HuH-7 (cell line): ENCODE results near the gene SORBS1.
"Not testable (repeated sequence)": the region's sequence is repeated elsewhere in the genome, so short reads cannot be mapped to it uniquely, and the experiment has no call there.

ENCODE experiments used
- DNase-seq: peaks from one replicate; pipeline ENCODE4 v3.0.0; 2011; ENCODE audit warnings: low spot score

SORBS1 gene

GRCh38 chr10:95482501-95483233, 78.5 kb downstream of the SORBS1 start:
- DNase-seq, result no peak

GRCh38 chr10:95480901-95481491, 80.2 kb downstream of the SORBS1 start:
- no peak for DNase-seq

GRCh38 chr10:95480102-95480900, 80.9 kb downstream of the SORBS1 start:
- no peak for DNase-seq

GRCh38 chr10:95478935-95479334, 82.2 kb downstream of the SORBS1 start:
- no peak for DNase-seq

- DNase-seq, result no peak
Observed at GRCh38 chr10:95478185-95478584, 83.0 kb downstream of the SORBS1 start.

- DNase-seq, result no peak
Observed at GRCh38 chr10:95477175-95477520, 84.0 kb downstream of the SORBS1 start.

- no peak for DNase-seq
Observed at GRCh38 chr10:95476469-95477174, 84.5 kb downstream of the SORBS1 start.

- peak; percentile 32 for DNase-seq
Observed at GRCh38 chr10:95475827-95476468, 85.2 kb downstream of the SORBS1 start.

- DNase-seq, result no peak
Observed at GRCh38 chr10:95475003-95475383, 86.2 kb downstream of the SORBS1 start.

- DNase-seq, result no peak
Observed at GRCh38 chr10:95474228-95475002, 86.8 kb downstream of the SORBS1 start.

GRCh38 chr10:95472304-95473088, 88.7 kb downstream of the SORBS1 start:
- DNase-seq, result no peak

- no peak for DNase-seq
Observed at GRCh38 chr10:95469676-95470075, 91.5 kb downstream of the SORBS1 start.

- no peak for DNase-seq
Observed at GRCh38 chr10:95469251-95469650, 91.9 kb downstream of the SORBS1 start.

- not testable (repeated sequence) for DNase-seq
Observed at GRCh38 chr10:95467642-95468041, 93.5 kb downstream of the SORBS1 start.

GRCh38 chr10:95467162-95467599, 94.0 kb downstream of the SORBS1 start:
- DNase-seq, result peak; percentile 54

- no peak for DNase-seq
Observed at GRCh38 chr10:95466436-95466835, 94.7 kb downstream of the SORBS1 start.

GRCh38 chr10:95464280-95464679, 96.9 kb downstream of the SORBS1 start:
- no peak for DNase-seq

GRCh38 chr10:95462740-95463667, 98.2 kb downstream of the SORBS1 start:
- DNase-seq, result no peak

GRCh38 chr10:95461611-95462010, 99.6 kb downstream of the SORBS1 start:
- no peak for DNase-seq
